Amniotic epithelial cell (primary cell): ENCODE data around the gene ABCB10.
"Not testable (repeated sequence)": the region's sequence is repeated elsewhere in the genome, so short reads cannot be mapped to it uniquely, and the experiment has no call there.

ENCODE experiments used
- DNase-seq: peaks from one replicate; pipeline ENCODE4 v3.0.0-alpha.2; 2010; ENCODE audit warnings: low read depth

Gene ABCB10

DNA sequence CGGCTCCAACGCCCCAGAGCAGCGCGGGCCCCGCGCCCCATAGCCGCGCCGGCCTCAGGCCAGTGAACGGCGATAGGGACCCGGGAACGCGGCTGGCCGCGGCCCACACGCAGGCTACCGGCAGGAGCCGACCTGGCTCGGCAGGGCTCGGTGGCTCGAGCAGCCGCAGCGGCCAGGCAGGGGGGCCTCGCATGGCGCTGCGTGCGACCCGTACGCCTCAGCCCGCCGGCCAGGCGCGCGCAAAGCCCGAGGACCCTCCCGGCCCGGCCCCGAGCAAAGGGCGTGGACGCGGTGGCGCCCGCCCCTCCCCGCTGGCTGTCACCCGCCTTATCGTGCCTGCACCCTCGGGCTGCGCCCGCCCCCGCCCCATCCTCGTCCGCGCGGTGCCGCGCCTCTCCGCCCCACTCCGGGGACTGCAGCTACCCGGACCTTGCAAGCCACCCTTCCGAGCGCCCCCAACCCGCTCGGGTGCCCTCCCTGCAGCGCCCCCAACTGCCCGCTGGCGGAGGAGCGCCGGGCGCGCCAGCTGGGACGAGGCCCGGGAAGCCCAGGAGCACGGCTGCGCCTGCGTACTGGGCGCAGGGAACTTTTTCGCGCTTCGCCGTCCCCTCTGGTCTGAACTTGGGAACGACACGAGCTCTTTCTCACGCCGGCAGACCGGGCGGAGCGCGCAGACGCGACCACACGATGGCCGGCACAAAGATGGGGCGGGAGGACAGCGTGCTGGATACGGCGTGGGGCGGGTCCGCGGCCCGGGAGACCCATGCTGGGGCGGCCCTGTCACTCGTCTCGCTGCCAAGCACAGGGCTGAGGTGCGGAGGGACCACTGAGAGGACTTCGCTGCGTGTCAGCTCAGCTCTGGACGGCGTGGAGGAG, at the start of gene ABCB10:
ABCB10 (minus strand) TSS at position 248 of the 876 bp plus-strand sequence; CDS start at position 193, 55 bp downstream.
- peak; percentile 95 for DNase-seq

DNA sequence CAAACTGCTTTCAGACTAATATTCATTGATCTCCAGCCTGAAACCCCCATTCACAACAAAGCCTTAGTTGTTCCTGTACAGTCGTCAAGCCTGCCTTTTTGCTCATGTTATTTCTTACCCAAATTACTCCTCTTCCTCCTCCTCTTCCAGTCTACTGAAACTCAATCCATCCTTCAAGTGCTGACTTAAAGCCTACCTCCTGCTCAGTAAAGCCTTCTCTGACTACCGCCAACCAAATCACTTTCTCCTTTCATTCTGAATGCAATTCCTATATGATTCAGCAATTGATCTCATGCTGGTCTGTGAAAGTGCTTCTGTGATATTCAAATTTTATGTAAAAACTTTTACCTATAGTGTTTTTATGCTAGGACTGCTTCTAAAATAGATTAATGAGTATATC, 48.9 kb upstream of the ABCB10 start:
- no peak for DNase-seq

DNA sequence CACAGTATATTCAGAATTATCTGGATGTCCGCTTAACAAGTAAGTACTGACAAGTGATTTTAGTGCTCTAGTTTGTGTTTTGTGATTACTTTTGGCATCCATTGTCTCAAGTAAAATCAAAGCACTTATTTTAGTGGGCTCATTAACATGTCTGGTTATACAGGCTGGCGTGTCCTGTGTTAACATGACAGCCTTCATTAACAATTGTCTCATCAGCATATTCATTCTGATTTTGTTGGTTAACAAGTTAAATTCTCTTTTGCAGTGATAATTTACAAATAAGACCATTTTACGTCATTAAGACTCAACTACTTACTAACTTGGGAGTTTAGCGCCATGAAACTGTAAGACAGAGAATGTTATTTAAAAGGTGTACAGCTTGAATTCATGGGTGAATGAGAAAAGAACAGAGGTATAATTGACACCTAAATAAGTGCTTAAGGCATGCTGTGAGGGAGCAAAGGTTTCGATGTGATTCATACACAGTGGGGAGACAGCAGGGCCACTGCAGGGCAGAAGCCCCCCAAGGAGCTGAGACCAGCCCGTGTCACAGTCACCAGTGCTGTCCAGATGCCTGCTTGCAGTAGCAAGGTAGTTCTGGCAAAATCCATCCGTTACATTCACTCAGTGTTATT, 45.0 kb upstream of the ABCB10 start:
- DNase-seq = no peak

DNA sequence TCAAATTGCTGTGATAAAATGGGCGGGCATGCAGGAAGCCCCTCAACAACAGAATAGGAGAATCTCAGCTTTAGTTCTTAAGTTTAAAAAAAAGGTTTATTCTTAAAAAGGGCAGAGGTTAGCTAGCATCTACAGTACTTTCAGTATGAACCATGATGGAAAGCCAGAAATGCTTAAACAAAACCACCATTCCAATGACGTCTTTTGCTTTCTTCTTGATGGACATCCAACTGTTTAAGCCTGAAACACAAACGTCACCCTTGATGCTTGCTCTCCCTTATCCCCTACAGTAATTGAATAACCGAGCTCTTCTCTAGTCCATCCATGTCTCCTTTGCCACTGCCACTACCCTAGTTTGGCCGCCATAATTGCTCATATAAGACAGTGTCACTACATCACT, 41.7 kb upstream of the ABCB10 start:
- DNase-seq = no peak

DNA sequence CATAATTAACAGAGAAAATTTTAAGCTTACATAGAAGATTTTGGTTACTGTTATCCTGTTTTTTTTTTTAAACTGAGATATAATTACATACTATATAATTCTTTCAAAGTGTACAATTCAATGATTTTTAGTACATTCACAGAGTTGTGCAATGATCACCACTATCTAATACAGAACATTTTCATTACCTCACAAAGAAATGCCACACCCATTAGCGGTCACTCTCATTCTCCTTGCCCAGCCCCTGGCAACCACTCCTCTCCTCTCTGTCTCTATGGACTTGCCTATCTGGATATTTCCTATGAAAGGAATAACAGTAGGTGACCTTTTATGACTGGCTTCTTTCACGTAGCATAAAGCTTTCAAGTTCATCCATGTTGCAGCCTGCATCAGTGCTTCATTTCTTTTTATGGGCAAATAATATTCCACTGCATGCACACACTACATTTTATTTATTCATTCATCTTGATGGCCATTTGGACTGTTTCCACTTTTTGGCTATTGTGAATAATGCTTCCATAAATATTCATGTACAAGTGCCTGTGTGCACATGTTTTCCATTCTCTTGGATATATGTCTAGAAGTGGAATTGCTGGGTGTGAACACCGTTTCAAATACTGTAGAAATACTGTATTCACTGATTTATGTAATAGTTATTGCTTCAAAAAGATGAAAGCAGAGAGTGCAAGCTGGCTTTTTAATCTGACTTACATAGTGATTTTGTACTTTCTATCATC, 40.9 kb upstream of the ABCB10 start:
- DNase-seq = peak; percentile 11

DNA sequence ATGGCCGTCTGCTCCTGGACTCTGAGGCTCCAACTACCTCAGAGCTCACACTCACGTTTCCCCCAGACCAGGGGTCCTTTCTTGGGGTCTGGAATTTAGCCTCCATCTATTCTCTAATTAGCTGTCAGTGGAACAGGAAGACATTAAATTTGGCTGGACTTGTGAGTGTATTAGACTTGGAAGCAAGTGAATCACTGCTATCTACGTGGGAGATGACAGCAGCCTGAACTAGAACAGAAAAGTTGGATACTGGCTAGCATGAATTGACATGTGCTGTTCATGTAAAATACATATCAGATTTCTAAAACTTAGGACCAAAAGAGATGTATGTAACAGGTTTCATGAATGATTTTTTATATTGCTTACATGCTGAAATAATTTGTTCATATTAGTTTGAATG, 39.4 kb upstream of the ABCB10 start:
- peak; percentile 42 for DNase-seq

DNA sequence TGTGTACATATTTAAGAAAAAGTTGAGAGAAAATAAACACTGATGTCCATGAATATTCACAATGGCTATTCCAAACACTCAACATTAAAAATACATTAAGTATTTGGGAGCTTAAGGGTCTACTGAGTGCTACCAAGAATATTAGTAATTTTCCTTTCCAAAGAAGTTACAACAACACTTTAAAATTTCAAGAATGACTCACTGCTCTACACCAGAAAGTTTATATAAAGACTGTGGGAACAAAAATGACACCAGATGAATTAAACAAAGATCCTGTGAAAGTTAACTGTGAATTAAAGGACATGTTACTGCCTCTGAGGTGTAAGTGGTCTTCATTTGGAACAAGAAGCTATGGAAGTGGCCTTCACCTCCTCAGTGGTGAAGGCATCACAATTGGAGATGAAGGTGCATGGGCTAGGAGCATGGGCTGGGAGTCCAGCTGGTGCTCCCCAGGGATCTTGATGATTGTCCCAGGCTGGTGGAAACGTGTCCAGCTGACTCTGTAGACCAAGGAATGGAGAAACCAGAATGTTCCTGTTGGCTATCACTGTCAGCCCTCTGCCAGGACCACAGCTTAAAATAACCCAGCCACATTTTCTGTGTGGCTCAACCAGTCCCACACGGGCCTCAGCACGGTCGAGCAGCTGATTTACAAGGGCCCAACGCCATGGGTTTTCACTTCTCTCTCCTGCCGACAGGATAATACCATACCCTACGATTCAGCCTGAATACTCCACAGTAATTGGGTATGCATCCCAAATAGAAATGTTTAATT, 38.6 kb upstream of the ABCB10 start:
- peak; percentile 53 for DNase-seq

DNA sequence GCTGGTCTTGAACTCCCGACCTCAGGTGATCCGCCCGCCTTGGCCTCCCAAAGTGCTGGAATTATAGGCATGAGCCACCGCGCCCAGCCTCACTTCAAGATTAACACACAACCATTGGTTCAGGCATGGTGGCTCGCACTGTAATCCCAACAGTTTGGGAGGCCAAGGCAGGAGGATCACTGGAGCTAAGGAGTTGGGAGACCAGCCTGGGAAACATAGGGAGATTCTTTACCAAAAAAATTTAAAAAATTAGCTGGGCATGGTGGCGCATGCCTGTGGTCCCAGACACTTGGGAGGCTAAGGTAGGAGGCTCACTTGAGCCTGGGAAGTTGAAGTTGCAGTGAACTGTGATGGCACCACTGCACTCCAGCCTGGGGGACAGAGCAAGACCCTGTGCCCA, 37.4 kb upstream of the ABCB10 start:
- DNase-seq = not testable (repeated sequence)

DNA sequence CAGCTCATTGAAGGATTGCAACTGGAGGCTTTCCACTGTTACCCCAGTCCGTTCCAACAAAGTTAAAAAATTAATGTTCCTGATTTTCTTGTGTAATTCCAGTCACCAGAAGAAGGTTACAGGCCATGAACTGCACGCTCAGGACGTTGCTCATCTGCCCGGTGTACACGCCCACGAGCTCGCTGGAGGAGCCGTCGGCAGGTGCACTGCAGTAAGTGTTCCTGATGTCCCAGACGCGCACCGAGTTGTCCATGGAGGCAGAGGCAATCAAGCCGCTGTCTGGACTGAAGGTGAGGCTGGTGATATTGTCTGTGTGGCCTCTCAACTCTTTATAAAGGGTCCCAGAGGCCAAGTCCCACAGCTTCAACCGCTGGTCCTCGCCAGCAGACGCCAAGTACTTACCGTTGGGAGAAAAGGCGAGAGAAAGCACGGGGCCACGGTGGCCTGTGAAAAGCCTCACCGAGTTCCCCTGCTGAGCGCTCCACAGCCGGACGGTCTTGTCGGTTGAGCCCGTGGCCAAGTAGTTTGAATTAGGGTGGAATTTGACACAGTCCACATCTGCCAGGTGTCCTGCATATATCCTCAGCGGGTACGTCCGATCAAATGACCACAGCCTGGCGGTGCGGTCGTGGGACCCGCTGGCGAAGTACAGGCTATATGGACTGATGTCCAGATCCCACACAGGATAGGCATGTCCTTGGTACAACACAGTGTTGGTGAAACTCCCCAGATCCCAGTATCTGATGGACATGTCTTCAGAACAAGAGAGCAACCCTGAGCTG, 35.9 kb upstream of the ABCB10 start:
- DNase-seq = no peak

DNA sequence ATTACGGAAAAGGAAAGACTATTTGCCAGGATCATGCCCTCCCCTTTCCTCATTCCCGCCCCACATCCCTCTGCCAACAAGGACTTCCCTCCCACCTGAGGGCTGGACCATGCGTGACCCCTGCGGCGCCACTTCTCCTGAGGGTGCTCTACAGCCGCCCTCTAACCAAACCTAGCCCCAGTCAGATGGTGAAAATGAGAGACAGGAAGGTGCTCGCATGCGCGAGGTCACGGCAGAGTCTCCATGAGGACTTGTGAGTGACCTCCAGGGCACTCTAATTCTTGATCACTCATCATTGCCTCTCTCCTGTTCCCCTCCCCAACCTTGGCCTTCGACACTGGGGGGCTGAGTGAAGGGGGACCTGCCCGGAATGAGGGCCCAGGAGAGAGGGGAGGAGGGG, 35.3 kb upstream of the ABCB10 start:
- no peak for DNase-seq

DNA sequence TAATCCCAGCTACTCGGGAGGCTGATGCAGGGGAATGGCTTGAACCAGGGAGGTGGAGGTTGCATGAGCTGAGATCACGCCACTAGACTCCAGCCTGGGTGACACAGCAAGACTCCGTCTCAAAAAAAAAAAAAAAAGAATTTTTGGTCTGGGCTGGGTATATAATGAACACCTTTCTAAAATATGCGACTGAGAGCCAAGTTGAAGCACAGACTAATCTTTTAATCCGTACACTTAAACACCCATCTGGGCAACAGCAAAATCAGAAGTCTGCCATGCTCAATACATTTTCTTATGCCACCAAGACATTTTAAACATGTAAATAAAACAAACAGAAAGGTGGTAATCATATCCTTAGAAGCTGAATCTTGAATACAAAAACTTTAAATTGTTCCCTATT, 31.6 kb upstream of the ABCB10 start:
- DNase-seq = no peak

DNA sequence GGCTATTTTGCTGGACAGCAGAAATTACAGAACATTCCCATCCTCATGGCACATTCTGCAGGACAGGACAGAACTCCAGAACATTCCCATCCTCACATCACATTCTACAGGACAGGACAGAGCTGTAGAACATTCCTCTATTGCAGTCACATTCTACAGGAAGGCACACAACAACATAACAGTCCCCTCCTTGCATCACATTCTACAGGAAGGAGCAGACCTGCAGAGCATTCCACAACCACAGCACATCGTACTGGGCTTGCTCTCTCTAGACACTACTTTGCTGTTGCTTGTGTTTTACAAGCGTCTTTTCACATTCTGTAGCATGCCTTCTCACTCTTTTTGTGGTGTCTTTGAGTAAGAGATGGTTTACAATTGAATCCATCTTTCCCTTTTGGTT, 26.8 kb upstream of the ABCB10 start:
- DNase-seq = peak; percentile 12

DNA sequence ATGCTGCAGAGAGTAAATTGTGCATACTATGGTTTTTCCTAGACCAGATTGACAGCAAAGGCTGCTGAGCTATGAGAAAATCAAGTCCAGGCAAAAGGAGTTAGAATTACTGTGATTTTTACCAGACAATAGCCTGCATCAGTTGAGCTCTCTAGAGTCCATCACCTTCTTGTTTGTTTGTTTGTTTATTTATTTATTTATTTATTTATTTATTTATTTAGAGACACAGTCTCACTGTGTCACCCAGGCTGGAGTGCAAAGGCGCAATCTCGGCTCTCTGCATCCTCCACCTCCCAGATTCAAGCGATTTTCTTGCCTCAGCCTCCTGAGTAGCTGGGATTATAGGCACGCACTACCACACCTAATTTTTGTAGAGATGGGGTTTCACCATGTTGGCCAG, 24.2 kb upstream of the ABCB10 start:
- no peak for DNase-seq

DNA sequence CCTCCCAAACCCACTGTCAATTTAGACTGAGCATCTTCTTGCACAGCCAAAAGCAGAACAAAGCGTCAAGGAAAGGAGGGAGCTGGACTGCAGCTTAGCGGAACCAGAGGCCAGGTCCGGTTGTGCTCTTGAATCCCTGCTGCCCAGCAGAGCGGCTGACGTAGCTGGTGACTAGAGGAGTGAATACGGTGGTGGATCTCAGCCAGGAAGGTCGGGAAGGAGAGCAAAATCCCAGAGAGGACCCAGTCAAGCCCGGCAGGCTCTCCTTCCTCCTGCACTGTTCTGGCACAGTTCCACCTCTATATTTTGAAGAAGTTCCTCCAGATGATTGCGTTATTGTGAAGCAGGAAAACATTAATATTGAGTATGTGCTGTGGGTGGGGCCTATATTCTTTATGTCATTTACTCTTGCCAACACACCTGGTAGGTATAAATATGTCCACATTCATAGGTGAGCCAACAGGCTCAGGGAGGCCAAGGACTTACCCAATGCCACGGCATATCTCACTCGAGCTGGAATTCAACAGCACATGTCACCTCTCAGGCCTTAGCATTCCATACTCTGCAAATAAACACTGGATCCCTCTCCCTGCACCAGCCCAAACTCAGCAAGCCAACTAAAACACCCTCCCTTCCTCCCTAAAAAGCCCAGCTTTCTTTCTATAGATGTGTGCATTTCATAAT, 23.6 kb upstream of the ABCB10 start:
- no peak for DNase-seq

DNA sequence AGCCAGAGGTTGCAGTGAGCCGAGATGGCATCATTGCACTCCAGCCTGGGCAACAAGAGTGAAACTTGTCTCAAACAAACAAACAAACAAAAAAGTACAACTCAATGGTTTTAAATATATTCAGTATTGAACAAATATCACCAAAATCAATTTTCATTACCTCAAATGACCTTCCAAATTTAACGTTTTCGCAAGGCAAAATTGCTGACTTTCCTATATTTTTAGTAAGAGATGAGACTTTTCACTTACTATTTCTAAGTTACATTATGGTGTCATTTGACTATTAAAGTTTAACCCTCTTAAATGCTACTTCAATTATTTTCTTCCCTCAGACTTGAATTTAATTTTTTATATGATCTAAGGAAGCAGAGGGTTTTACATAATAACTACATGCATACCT, 23.0 kb upstream of the ABCB10 start:
- no peak for DNase-seq

DNA sequence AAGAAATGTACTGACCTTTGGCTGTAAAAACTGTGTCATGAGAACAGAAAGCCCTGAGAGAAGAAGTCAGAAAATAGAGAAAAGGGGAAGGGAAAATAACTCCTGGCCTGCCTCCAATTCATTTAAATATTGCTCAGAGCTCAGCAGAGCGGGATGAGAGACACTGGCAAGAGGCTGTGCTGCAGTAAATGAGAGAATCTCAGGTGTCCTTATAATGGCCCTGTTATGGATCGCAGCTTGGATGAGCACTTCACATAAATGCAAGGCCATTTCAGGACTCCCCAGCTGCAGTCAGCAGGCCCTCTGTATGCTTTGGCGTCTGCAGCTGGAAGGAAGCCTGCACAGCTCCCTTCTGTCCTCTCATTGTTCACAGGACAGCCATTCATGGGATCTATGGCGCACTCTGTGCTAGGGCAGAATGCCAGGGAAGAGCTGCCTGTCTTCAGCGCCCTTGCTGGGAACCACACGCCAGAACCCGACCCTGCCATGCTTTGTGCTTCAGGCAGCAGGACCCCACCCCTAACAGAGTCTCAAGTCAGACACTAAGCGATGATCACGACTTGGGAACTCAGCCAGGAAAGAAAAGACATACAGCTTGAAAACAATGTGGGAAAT, 20.7 kb upstream of the ABCB10 start:
- no peak for DNase-seq

DNA sequence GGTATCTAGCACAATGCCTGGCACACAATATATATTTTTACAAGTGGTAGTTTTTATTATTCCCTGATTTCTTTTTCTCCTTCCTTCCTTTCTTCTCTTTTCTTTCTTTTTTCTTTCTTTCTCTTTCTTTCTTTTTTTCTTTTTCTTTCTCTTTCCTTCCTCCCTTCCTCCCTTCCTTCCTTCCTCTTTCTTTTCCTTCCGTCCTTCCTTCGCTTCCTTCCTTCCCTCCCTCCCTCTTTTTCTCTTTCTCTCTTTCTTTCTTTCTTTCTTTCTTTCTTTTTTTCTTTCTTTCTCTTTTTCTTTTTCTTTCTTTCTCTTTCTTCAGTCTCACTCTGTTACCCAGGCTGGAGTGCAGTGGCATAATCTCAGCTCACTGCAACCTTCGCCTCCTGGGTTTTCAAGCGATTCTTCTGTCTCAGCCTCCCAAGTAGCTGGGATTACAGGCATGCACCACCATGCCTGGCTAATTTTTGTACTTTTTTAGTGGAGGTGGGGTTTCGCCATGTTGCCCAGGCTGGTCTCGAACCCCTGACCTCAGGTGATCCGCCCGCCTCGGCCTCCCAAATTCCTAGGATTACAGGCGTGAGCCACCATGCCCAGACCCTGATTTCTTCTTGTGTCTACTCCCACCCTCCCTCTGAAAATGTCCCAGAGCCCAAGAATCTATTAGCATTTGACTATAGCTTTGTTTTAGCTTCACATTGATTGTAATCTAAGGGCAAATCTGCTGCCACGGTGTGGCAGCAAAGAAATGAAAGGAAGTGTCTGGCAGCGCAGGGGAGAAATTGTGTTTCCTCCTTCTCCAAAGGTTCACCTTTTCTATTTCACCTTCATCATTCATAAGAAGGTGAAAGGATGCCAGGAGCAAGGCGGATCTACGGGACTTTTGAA, 19.9 kb upstream of the ABCB10 start:
- no peak for DNase-seq

DNA sequence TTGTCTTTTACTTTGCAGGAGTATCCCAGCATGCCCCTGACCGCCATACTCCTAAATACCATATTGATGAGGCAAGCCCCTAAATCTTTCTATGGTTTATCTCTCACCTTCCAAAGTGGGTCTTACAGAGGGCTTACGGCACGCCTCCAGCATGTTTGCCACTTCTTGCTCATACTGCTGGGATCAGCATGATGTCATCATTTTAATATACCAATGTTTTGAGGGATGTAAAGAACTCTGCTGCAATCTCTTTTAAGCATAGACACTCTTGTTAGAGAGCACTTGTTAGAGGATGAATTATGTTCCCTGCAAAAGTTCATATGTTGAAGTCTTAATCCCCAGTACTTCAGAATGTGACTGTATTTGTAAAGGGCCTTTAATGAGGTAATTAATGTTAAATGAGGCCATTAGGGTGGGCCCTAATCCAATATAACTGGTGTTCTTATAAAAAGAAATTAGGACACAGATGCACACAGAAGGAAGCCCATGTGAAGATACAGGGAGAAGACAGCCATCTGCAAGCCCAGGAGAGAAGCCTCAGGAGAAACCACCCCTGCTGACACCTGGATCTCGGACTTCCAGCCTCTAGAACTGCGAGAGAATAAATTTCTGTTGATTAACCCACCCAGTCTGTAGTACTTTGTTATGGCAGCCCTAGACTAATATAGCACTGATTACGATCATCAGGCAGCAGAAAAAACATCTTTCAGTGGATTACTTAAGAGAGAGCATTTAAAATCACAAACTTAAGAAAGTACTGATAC, 16.4 kb upstream of the ABCB10 start:
- DNase-seq = no peak
